ENCODE data around the gene PEX5L. TPM values are rescaled to one million over a fixed set of nuclear protein-coding genes. Genes with fewer than 3 reads are reported as not detected.

The PEX5L gene
- total and polyA plus RNA-seq, 8 donors: 0.08 to 2.4 TPM; not detected in 6

GRCh38 chr3:179949869-179950268 lies 86.9 kb downstream of the PEX5L start:
- TF ChIP-seq, protein P1, sequence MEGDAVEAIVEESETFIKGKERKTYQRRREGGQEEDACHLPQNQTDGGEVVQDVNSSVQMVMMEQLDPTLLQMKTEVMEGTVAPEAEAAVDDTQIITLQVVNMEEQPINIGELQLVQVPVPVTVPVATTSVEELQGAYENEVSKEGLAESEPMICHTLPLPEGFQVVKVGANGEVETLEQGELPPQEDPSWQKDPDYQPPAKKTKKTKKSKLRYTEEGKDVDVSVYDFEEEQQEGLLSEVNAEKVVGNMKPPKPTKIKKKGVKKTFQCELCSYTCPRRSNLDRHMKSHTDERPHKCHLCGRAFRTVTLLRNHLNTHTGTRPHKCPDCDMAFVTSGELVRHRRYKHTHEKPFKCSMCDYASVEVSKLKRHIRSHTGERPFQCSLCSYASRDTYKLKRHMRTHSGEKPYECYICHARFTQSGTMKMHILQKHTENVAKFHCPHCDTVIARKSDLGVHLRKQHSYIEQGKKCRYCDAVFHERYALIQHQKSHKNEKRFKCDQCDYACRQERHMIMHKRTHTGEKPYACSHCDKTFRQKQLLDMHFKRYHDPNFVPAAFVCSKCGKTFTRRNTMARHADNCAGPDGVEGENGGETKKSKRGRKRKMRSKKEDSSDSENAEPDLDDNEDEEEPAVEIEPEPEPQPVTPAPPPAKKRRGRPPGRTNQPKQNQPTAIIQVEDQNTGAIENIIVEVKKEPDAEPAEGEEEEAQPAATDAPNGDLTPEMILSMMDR (IDR thresholded peaks at IDR 0.05): no peak
- TF ChIP-seq EP300 (IDR thresholded peaks at IDR 0.05): no peak
- TF ChIP-seq POLR2A (IDR thresholded peaks at IDR 0.05): no peak
- no peak for TF ChIP-seq POLR2AphosphoS5 (IDR thresholded peaks at IDR 0.05)
- H3K9me3 ChIP-seq: no peaks in the 10 kb centered on the region
- intact Hi-C loops (cut with DNase I; ENCODE audit: low total_unique reads): no loop called here
- H3K27me3 ChIP-seq: no peaks in the 10 kb centered on the region
- H3K36me3 ChIP-seq: no peaks in the 10 kb centered on the region
- no peak overlapping the region for H3K27ac ChIP-seq
- no peak for DNase-seq
- no peaks in the 10 kb centered on the region for H3K4me1 ChIP-seq
- H3K4me3 ChIP-seq: no peak overlapping the region
- 54 to 96% (median 92%) methylated on average over 2 of the region's 2 CpGs for WGBS, 5 donors

DNA sequence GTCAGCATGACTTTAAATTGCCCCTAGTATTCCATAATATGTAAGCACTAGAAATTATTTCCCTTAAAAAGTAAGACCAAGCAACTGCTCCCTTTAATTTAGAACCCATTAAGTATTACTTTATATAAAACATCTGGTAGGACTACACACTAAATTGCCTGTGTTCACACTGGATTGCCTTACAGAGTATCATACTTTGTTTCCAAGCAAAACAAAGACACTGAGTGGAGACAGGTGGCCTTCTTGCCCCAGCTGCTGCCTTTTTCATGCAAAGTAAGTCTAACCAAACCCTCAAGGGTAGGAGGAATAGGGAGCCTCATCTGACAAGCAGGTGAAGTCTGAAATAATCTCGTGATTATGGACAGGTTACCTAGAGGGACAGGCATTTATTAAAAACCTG lies 87.3 kb downstream of the PEX5L start:
- DNase-seq: peak in 1 of 2 donors; percentile 30
- TF ChIP-seq POLR2A (IDR thresholded peaks at IDR 0.05) (no peak), POLR2AphosphoS5 (IDR thresholded peaks at IDR 0.05) (no peak), EP300 (IDR thresholded peaks at IDR 0.05) (no peak)
- TF ChIP-seq, protein P1 (IDR thresholded peaks at IDR 0.05): no peak

GRCh38 chr3:179948740-179949139 lies 88.0 kb downstream of the PEX5L start:
- WGBS, 5 donors: 54 to 63% (median 57%) methylated on average over 7 of the region's 7 CpGs
- TF ChIP-seq POLR2A (IDR thresholded peaks at IDR 0.05): no peak
- TF ChIP-seq EP300 (IDR thresholded peaks at IDR 0.05): no peak
- TF ChIP-seq, protein P1 (IDR thresholded peaks at IDR 0.05): no peak
- no peak for TF ChIP-seq POLR2AphosphoS5 (IDR thresholded peaks at IDR 0.05)
- H3K4me1 ChIP-seq: no peaks in the 10 kb centered on the region
- no peak overlapping the region for H3K4me3 ChIP-seq
- intact Hi-C loops (cut with DNase I; ENCODE audit: low total_unique reads): no loop called here
- DNase-seq: no peak
- H3K27ac ChIP-seq: no peak overlapping the region
- H3K36me3 ChIP-seq: no peaks in the 10 kb centered on the region
- H3K9me3 ChIP-seq: no peaks in the 10 kb centered on the region
- no peaks in the 10 kb centered on the region for H3K27me3 ChIP-seq

More for the DNA sequence above, 87.3 kb downstream of the PEX5L start:
- no peaks in the 10 kb centered on the region for H3K9me3 ChIP-seq
- no peaks in the 10 kb centered on the region for H3K36me3 ChIP-seq
- intact Hi-C loops (cut with DNase I; ENCODE audit: low total_unique reads): no loop called here
- WGBS, 5 donors: 12 to 32% (median 20%) methylated on average over 1 of the region's 1 CpG
- H3K27me3 ChIP-seq: no peaks in the 10 kb centered on the region
- no peak overlapping the region for H3K4me3 ChIP-seq
- no peaks in the 10 kb centered on the region for H3K4me1 ChIP-seq
- H3K27ac ChIP-seq: no peak overlapping the region

DNA sequence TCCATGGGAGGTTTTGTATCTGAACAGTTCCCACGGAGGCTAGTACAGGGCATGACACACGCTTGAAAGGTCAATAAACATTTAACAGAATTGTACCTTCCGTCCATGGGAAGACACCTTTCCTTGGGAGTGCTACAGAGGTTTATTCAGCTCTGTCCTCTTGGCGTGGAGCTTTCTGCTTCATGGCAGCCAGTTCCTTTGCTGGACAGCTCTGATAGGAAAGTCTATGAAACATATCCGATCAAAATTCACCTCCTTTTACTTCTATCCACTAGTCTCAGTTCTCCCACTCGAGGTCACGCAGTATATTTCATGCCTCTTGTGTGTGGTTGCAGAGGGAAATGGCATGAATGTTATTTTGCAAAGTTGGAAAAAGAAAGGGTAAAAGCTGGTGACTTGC lies 91.2 kb downstream of the PEX5L start:
- H3K27ac ChIP-seq: no peak overlapping the region
- no peak for DNase-seq
- 71 to 79% (median 76%) methylated on average over 7 of the region's 7 CpGs for WGBS, 5 donors
- TF ChIP-seq, protein P1 (IDR thresholded peaks at IDR 0.05): no peak
- TF ChIP-seq POLR2AphosphoS5 (IDR thresholded peaks at IDR 0.05) (no peak), EP300 (IDR thresholded peaks at IDR 0.05) (no peak), POLR2A (IDR thresholded peaks at IDR 0.05) (no peak)
- H3K4me1 ChIP-seq: peaks cover 0 to 8% (median 6%) of the 10 kb centered on the region in 4 donors
- no peaks in the 10 kb centered on the region for H3K9me3 ChIP-seq
- H3K4me3 ChIP-seq: no peak overlapping the region
- H3K36me3 ChIP-seq: no peaks in the 10 kb centered on the region
- intact Hi-C loops (cut with DNase I; ENCODE audit: low total_unique reads): no loop called here
- peaks cover 0 to 7% (median 6%) of the 10 kb centered on the region in 3 donors for H3K27me3 ChIP-seq

Data from stomach (tissue), 9 donors.